GM21381 (cell line): ENCODE results near the gene STK25.
"Not testable (repeated sequence)": the region's sequence is repeated elsewhere in the genome, so short reads cannot be mapped to it uniquely, and the experiment has no call there.

Experiments used
- ATAC-seq: cut with Tn5 transposase; IDR thresholded peaks from one replicate; pipeline ENCODE4 v1.9.1; 2021; ENCODE audit warnings: mild to moderate bottlenecking, moderate library complexity; ENCODE audit not compliant: unreplicated experiment

Gene STK25

GRCh38 chr2:241511091-241511741 is 2.8 kb upstream of the STK25 start:
- ATAC-seq = no peak

GRCh38 chr2:241509155-241509784 is 886 bp upstream of the STK25 start:
- ATAC-seq = no peak

GRCh38 chr2:241507430-241508239 is 749 bp downstream of the STK25 start:
- ATAC-seq = peak; percentile 18

GRCh38 chr2:241506793-241507429 is 1.5 kb downstream of the STK25 start:
- no peak for ATAC-seq

- ATAC-seq = not testable (repeated sequence)
Measured at GRCh38 chr2:241506317-241506716, 2.1 kb downstream of the STK25 start.

- ATAC-seq = no peak
Measured at GRCh38 chr2:241505781-241506201, 2.6 kb downstream of the STK25 start.

GRCh38 chr2:241505086-241505780 is 3.2 kb downstream of the STK25 start:
- no peak for ATAC-seq

GRCh38 chr2:241503776-241504392 is 4.5 kb downstream of the STK25 start:
- no peak for ATAC-seq

- no peak for ATAC-seq
Measured at GRCh38 chr2:241502281-241502680, 6.1 kb downstream of the STK25 start.

GRCh38 chr2:241501551-241501950 is 6.8 kb downstream of the STK25 start:
- no peak for ATAC-seq

- ATAC-seq = no peak
Measured at GRCh38 chr2:241501099-241501541, 7.3 kb downstream of the STK25 start.

- no peak for ATAC-seq
Measured at GRCh38 chr2:241500431-241500975, 7.9 kb downstream of the STK25 start.

- no peak for ATAC-seq
Measured at GRCh38 chr2:241500016-241500415, 8.4 kb downstream of the STK25 start.

GRCh38 chr2:241499146-241499965 is 9.0 kb downstream of the STK25 start:
- ATAC-seq = no peak

- no peak for ATAC-seq
Measured at GRCh38 chr2:241498115-241499070, 10.0 kb downstream of the STK25 start.

GRCh38 chr2:241496904-241497877 is 11.2 kb downstream of the STK25 start:
- ATAC-seq = no peak
